CD4-positive, alpha-beta T cell (primary cell): ENCODE results near the gene MYH11. TPM values are rescaled to one million over a fixed set of nuclear protein-coding genes. Genes with fewer than 3 reads are reported as not detected.

ENCODE experiments used
- ATAC-seq: fragments of 200-7000 bp; cut with Tn5 transposase; one replicate; pipeline ENCODE4 v1.10.0; 2022; ENCODE audit warnings: mild to moderate bottlenecking; ENCODE audit not compliant: poor library complexity
- CTCF ChIA-PET: fragments of 350-600 bp; sonication (Branson Sonifier 250); formaldehyde crosslinking; loops from one replicate; lab custom pipeline; 2021; ENCODE audit warnings: antibody characterized with exemption, inconsistent platforms; lab: Charles Lee
- POLR2A ChIA-PET: fragments of 350-600 bp; sonication (Branson Sonifier 250); formaldehyde crosslinking; loops from one replicate; lab custom pipeline; 2021; ENCODE audit warnings: antibody characterized with exemption, inconsistent platforms; lab: Charles Lee
- DNase-seq, 14 experiments: peaks; one replicate each; pipeline ENCODE4 v3.0.0-alpha.2; 2013 to 2020; ENCODE audit warnings: mixed read lengths in 2 of 14
- H3K27ac ChIP-seq, 2 donors: one replicate each; pipeline versions ENCODE4 v1.5.1 to v1.7.0; 2013; ENCODE audit warnings: low read length in 2 of 2, low read depth in 1 of 2, mild to moderate bottlenecking in 1 of 2
- H3K27me3 ChIP-seq, 2 experiments: 1 replicate in 1 of 2; 2 replicates in 1 of 2; pipeline versions ENCODE4 v1.6.1 to v1.7.0; 2013; ENCODE audit warnings: low read length in 2 of 2, control low read depth in 1 of 2, mild to moderate bottlenecking in 1 of 2, moderate library complexity in 1 of 2; ENCODE audit not compliant: insufficient read depth in 2 of 2, control insufficient read depth in 1 of 2
- H3K36me3 ChIP-seq: one replicate; pipeline ENCODE4 v1.6.1; 2013; ENCODE audit warnings: low read length, control low read depth; ENCODE audit not compliant: insufficient read depth
- H3K4me1 ChIP-seq: one replicate; pipeline ENCODE4 v1.6.1; 2013; ENCODE audit warnings: low read length, control low read depth; ENCODE audit not compliant: insufficient read depth
- H3K4me3 ChIP-seq: one replicate; pipeline ENCODE4 v1.5.1; 2013; ENCODE audit warnings: mild to moderate bottlenecking, low read length, moderate library complexity
- H3K9me3 ChIP-seq, 2 experiments: 1 replicate in 1 of 2; 2 replicates in 1 of 2; pipeline versions ENCODE4 v1.6.1 to v1.7.0; 2013; ENCODE audit warnings: low read length in 2 of 2, mild to moderate bottlenecking in 2 of 2, control low read depth in 1 of 2, moderate library complexity in 1 of 2; ENCODE audit not compliant: control insufficient read depth in 1 of 2, insufficient read depth in 1 of 2
- H3K27ac Mint-ChIP-seq: one replicate; pipeline ENCODE4 v1.8.0; 2020; ENCODE audit warnings: mixed read lengths
- H3K27me3 Mint-ChIP-seq: one replicate; pipeline ENCODE4 v1.8.0; 2021; ENCODE audit warnings: mixed read lengths
- H3K36me3 Mint-ChIP-seq: one replicate; pipeline ENCODE4 v1.8.0; 2021; ENCODE audit warnings: low read depth, mixed read lengths
- H3K4me1 Mint-ChIP-seq: one replicate; pipeline ENCODE4 v1.8.0; 2021; ENCODE audit warnings: low read depth, mixed read lengths
- H3K4me3 Mint-ChIP-seq: one replicate; pipeline ENCODE4 v1.8.0; 2020; ENCODE audit warnings: mild to moderate bottlenecking, mixed read lengths
- H3K9me3 Mint-ChIP-seq: one replicate; pipeline ENCODE4 v1.8.0; 2020; ENCODE audit warnings: mixed read lengths
- CTCF ChIP-seq: fragments of 200-600 bp; IDR thresholded peaks from one replicate; pipeline ENCODE4 v1.8.0; 2022; ENCODE audit warnings: antibody characterized with exemption, mild to moderate bottlenecking
- intact Hi-C, 2 experiments: fragments of 100-400 bp; cut with DNase I in 1 of 2; cut with micrococcal nuclease in 1 of 2; formaldehyde crosslinking; loops; one replicate each; pipeline versions ENCODE4 v1.15.1 to v1.9.0; 2023 to 2025; cut with DNase I, micrococcal nuclease
- total RNA-seq, 174 experiments: library from RNA in 2 of 174; stranded (reverse) in 2 of 174; gene quantifications; one replicate each; pipeline ENCODE4 v1.2.3 and lab custom pipeline; 2021 to 2026

The MYH11 gene
- total RNA-seq, 2 experiments from 2014 or later = not detected

DNA sequence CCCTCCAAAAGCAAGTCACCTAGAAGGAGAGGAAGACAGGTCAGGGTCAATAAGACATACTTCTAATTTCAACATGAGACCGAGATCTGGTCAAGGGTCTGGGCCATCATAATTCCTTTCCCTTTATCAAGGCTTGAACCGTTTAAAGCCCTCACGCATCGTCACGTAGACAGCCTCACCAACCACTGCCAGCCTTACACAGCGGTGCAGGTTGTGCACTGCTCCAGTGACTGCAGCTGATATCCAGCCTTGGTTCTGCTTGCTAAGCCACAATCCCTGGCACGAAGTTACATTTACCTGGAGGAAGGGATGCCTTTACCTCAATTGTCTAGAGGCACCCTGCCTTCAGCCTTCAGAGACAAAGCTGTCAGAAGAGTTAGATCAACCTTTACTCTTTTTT lies 85.1 kb downstream of the MYH11 start:
- H3K4me1 ChIP-seq = no peaks in the 10 kb centered on the region
- H3K36me3 ChIP-seq = no peaks in the 10 kb centered on the region
- H3K4me3 ChIP-seq = no peak overlapping the region
- H3K4me3 Mint-ChIP-seq = no peak overlapping the region
- peaks cover 0 to 2% of the 10 kb centered on the region in 2 experiments for H3K27me3 ChIP-seq
- H3K9me3 Mint-ChIP-seq = no peaks in the 10 kb centered on the region
- ATAC-seq = no peak
- intact Hi-C loops = no loop called here
- ChIA-PET POLR2A (no interaction called here), CTCF (no interaction called here)
- DNase-seq = no peak
- no peaks in the 10 kb centered on the region for H3K4me1 Mint-ChIP-seq
- H3K27ac ChIP-seq = no peak overlapping the region
- H3K9me3 ChIP-seq = peaks cover 0 to 6% of the 10 kb centered on the region in 2 experiments
- no peak for TF ChIP-seq CTCF
- no peaks in the 10 kb centered on the region for H3K36me3 Mint-ChIP-seq
- no peak overlapping the region for H3K27ac Mint-ChIP-seq
- H3K27me3 Mint-ChIP-seq = peaks cover 9% of the 10 kb centered on the region

GRCh38 chr16:15770512-15770911 lies 86.3 kb downstream of the MYH11 start:
- no peaks in the 10 kb centered on the region for H3K36me3 ChIP-seq
- no peaks in the 10 kb centered on the region for H3K4me1 Mint-ChIP-seq
- intact Hi-C loops = no loop called here
- no peaks in the 10 kb centered on the region for H3K4me1 ChIP-seq
- no peak overlapping the region for H3K27ac ChIP-seq
- no peaks in the 10 kb centered on the region for H3K36me3 Mint-ChIP-seq
- no peak for TF ChIP-seq CTCF
- no peak overlapping the region for H3K27ac Mint-ChIP-seq
- DNase-seq = no peak
- POLR2A ChIA-PET = no interaction called here
- peaks cover 0 to 6% of the 10 kb centered on the region in 2 experiments for H3K9me3 ChIP-seq
- H3K27me3 Mint-ChIP-seq = peaks cover 12% of the 10 kb centered on the region
- ATAC-seq = no peak
- H3K4me3 Mint-ChIP-seq = no peak overlapping the region
- CTCF ChIA-PET = no interaction called here
- peaks cover 0 to 2% of the 10 kb centered on the region in 2 experiments for H3K27me3 ChIP-seq
- H3K4me3 ChIP-seq = no peak overlapping the region
- H3K9me3 Mint-ChIP-seq = no peaks in the 10 kb centered on the region

DNA sequence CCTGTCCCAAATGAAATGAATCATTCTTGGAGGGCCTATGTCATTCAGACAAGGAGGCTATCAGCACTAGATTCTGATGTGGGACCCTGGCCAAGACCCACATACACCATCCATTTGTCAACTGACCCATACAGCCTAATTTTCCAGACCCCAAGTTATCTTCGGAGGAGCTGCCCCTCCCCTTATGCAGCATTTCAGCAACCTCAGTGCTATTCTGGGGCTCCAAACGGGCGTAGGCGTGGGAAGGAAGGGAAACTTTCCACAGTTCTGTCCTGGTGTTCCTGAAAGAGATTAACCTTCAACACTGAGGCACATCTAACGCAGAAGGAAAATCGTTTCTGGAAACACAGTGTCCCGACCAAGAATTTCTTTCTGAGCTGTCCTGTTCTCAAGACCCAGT lies 86.7 kb downstream of the MYH11 start:
- H3K27me3 ChIP-seq = peaks cover 0 to 2% of the 10 kb centered on the region in 2 experiments
- Mint-ChIP-seq H3K36me3 (no peaks in the 10 kb centered on the region), H3K4me1 (no peaks in the 10 kb centered on the region), H3K9me3 (no peaks in the 10 kb centered on the region), H3K27ac (no peak overlapping the region), H3K4me3 (no peak overlapping the region), H3K27me3 (peaks cover 15% of the 10 kb centered on the region)
- peaks cover 0 to 6% of the 10 kb centered on the region in 2 experiments for H3K9me3 ChIP-seq
- ATAC-seq (no peak), DNase-seq (no peak)
- no peaks in the 10 kb centered on the region for H3K36me3 ChIP-seq
- ChIA-PET CTCF (no interaction called here), POLR2A (no interaction called here)
- TF ChIP-seq CTCF = no peak
- H3K27ac ChIP-seq = no peak overlapping the region
- intact Hi-C loops = no loop called here
- no peak overlapping the region for H3K4me3 ChIP-seq
- no peaks in the 10 kb centered on the region for H3K4me1 ChIP-seq
